ENCODE data around the gene PRR18. TPM values are rescaled to one million over a fixed set of nuclear protein-coding genes. Genes with fewer than 3 reads are reported as not detected.

PRR18 gene
- total RNA-seq, 1 donor from 2014 or later: 0.59 TPM

DNA sequence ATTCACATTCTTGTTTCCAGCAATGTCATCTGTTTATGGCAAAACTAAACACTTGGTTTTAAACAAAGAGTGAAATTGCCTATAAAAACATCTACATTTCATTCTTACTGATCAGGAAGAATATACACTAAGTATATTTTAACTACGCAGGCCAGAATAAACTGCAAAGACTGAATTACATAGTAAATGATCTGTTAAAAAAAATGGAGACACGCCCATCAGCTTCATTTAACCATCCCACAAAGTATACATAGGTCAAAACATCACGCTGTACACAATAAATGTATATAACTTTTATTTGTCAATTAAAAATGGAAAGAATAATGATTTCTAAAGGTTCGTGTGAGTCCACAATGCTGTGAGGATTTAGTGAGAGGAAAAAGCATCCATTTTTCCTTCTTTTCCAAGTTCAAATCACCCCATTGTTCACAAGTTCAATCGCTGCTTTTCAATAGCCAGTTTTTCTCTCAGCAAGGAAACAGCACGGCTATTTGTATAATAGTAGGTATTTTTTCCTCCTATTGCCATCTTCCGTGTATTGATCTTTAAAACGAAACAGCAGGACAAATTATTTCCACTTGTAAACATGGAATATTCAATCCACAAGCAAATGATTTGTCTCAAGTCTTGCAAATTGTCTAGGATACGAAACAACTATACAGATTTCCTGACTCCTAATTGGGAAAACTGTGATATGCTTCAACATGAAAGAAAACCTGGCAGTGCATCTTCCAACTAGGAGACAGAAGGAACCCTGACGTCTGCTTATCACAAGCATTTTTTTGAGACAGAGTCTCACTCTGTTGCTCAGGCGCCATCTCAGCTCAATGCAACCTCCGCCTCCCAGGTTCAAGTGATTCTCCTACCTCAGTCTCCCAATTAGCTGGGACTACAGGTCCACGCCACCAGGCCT is 23.6 kb upstream of the PRR18 start:
- Histone ChIP-seq H3K36me3 (peaks cover 55% of the 10 kb centered on the region), H3K27ac (no peak overlapping the region), H3K4me3 (no peak overlapping the region), H3K9me3 (no peaks in the 10 kb centered on the region), H3K4me1 (peaks cover 40% of the 10 kb centered on the region), H3K27me3 (ENCODE audit: low read depth) (no peaks in the 10 kb centered on the region)
- intact Hi-C loops (cut with DNase I): no loop called here
- TF ChIP-seq, protein P1, sequence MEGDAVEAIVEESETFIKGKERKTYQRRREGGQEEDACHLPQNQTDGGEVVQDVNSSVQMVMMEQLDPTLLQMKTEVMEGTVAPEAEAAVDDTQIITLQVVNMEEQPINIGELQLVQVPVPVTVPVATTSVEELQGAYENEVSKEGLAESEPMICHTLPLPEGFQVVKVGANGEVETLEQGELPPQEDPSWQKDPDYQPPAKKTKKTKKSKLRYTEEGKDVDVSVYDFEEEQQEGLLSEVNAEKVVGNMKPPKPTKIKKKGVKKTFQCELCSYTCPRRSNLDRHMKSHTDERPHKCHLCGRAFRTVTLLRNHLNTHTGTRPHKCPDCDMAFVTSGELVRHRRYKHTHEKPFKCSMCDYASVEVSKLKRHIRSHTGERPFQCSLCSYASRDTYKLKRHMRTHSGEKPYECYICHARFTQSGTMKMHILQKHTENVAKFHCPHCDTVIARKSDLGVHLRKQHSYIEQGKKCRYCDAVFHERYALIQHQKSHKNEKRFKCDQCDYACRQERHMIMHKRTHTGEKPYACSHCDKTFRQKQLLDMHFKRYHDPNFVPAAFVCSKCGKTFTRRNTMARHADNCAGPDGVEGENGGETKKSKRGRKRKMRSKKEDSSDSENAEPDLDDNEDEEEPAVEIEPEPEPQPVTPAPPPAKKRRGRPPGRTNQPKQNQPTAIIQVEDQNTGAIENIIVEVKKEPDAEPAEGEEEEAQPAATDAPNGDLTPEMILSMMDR (IDR thresholded peaks at IDR 0.05): no peak
- ATAC-seq: no peak
- no peak for DNase-seq

DNA sequence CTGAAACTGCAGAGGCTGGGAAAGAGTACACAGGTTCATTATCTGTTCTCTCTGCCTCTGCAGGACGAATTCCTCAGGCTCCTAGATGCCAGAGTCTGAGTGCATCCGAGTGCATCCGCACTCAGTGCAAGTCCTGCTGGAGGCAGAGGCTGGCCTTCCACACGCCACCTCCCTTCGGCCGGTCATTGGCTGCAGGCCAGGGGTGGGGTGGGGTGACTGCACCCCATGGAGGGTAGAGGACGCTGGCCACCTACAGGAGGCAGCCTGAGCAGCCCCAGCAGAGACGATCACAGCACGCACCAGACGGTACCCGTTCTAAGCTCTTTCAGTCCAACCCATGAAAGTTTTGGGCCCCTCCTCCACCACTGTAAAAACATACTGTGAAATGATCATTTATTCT is 22.4 kb upstream of the PRR18 start:
- intact Hi-C loops (cut with DNase I): no loop called here
- H3K4me3 ChIP-seq: no peak overlapping the region
- ATAC-seq: peak; percentile 63 to 65
- TF ChIP-seq, protein P1 (IDR thresholded peaks at IDR 0.05): no peak
- no peaks in the 10 kb centered on the region for H3K9me3 ChIP-seq
- no peaks in the 10 kb centered on the region for H3K27me3 ChIP-seq (ENCODE audit: low read depth)
- no peak for DNase-seq
- no peak overlapping the region for H3K27ac ChIP-seq
- H3K4me1 ChIP-seq: peaks cover 40% of the 10 kb centered on the region
- peaks cover 59% of the 10 kb centered on the region for H3K36me3 ChIP-seq

DNA sequence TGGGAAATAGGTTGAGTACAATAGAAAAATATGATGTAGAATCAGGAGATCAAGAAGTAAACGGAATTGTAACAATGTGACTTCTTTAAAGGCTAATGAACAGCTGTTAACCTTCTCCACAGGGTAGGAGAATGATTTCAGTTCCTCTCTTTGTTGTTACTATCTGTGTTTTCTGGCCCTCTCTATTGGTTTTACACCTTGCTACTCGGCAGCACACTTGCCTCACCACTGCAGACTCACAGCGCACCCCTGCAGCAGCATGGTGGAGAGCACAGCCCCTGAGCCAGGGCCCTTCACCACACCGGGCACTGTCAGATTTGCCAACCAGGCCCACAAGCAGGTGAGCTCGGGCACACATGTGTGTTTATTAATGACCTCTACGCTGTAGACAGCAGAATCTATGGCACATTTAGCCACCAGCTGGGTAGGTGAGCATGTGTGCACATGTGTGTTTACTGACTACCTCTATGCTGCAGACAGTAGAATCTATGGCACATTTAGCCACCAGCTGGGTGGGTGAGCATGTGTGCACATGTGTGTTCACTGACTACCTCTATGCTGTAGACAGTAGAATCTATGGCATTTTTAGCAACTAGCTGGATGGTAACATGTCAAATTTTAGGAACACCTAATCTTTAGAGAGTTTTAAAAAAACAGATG is 17.3 kb upstream of the PRR18 start:
- no peak overlapping the region for H3K4me3 ChIP-seq
- H3K27ac ChIP-seq: no peak overlapping the region
- DNase-seq: no peak
- intact Hi-C loops (cut with DNase I): no loop called here
- ATAC-seq: no peak
- H3K36me3 ChIP-seq: peaks cover 90% of the 10 kb centered on the region
- H3K4me1 ChIP-seq: peaks cover 8% of the 10 kb centered on the region
- no peaks in the 10 kb centered on the region for H3K27me3 ChIP-seq (ENCODE audit: low read depth)
- H3K9me3 ChIP-seq: no peaks in the 10 kb centered on the region
- TF ChIP-seq, protein P1 (IDR thresholded peaks at IDR 0.05): no peak

GRCh38 chr6:166323395-166323794 is 15.2 kb upstream of the PRR18 start:
- Histone ChIP-seq H3K36me3 (peaks cover 94% of the 10 kb centered on the region), H3K4me1 (no peaks in the 10 kb centered on the region), H3K4me3 (no peak overlapping the region), H3K27ac (no peak overlapping the region), H3K27me3 (ENCODE audit: low read depth) (no peaks in the 10 kb centered on the region), H3K9me3 (no peaks in the 10 kb centered on the region)
- DNase-seq: no peak
- TF ChIP-seq, protein P1 (IDR thresholded peaks at IDR 0.05): no peak
- intact Hi-C loops (cut with DNase I): no loop called here
- no peak for ATAC-seq

DNA sequence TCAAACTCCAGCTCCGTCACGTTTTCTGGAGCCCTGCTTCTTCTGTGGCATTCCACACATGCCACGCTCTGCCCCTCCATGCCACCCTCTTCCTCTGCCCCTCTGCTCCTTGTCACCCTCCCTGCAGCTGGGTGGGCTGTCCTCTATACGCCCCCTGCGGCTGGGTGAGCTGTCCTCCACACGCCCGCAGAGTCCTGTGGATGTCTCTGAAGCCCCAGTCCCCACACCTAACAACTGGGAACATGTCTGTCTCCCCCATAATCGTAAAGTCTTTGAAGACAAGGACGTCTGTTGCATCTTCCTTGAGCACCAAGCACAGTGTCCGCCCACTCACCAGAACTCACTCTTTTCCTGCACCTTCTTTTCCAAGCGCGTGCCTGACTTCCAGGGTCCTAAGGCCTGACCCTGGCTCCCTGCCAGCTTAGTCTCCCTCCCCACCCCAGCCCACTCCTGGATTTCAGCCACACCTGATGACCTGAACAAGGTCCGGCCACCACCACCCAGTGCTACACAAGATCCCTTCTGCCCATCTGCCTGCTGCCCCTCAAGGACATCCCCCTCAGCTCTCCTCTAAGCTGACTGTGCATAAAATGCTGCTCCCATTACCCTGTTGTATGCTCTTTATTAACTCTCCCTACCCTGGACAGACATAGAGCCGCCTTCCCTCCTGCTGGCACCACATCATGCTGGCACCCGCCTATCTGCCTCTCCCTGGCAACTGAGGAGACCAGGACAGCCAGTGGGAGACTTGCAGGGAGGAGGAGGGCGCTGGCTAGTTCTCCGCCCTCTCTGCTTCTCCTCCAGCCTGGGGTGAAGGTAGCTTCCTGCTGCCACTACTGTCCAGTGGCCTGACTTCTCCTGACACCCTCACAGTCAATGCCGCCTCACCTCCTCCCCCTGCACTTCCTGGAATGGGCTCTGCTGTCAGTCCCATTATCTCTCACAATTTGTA is 10.7 kb upstream of the PRR18 start:
- TF ChIP-seq, protein P1 (IDR thresholded peaks at IDR 0.05): no peak
- DNase-seq (no peak), ATAC-seq (peak in 1 of 2 donors; percentile 32)
- no peaks in the 10 kb centered on the region for H3K27me3 ChIP-seq (ENCODE audit: low read depth)
- intact Hi-C loops (cut with DNase I): no loop called here
- H3K4me1 ChIP-seq: no peaks in the 10 kb centered on the region
- H3K4me3 ChIP-seq: no peak overlapping the region
- no peaks in the 10 kb centered on the region for H3K9me3 ChIP-seq
- peaks cover 50% of the 10 kb centered on the region for H3K36me3 ChIP-seq
- H3K27ac ChIP-seq: no peak overlapping the region

Measured in lower lobe of right lung (tissue), 2 donors.